Measurements from ENCODE around the gene CHD8. TPM values are rescaled to one million over a fixed set of nuclear protein-coding genes. Genes with fewer than 3 reads are reported as not detected.

Gene CHD8
- total and polyA plus RNA-seq, 2 donors (not counting 3 experiments of a cell fraction or from before 2014, with no cell fraction given): 52.3 to 94.3 TPM

- Histone ChIP-seq H2AFZ (ENCODE audit: low read depth, low read length) (peak within 1 kb of the TSS; percentile 45), H3K4me1 (ENCODE audit: control insufficient read depth, extremely low read depth, insufficient read depth, low read length) (peaks cover 29% of the 10 kb centered on the region), H3K9ac (replicated peaks; ENCODE audit: extremely low read depth, insufficient read depth, low read length) (peak within 1 kb of the TSS; percentile 97), H3K27me3 (ENCODE audit: control insufficient read depth in 2 of 2, insufficient read depth in 2 of 2, low read length in 2 of 2) (no peaks in the 10 kb centered on the region), H3K4me3 (replicated peaks in 1 of 3; ENCODE audit: insufficient read depth in 1 of 3, low read depth in 1 of 3, low read length in 3 of 3) (peak within 1 kb of the TSS; percentile 56 to 68 (median 68)), H3K27ac (ENCODE audit: insufficient read depth, low read depth, low read length) (peak within 1 kb of the TSS; percentile 86), H3K36me3 (ENCODE audit: control insufficient read depth in 2 of 2, extremely low read depth in 1 of 2, insufficient read depth in 2 of 2, low read length in 2 of 2) (peaks cover 9 to 11% of the 10 kb centered on the region in 2 experiments), H3K9me3 (replicated peaks; ENCODE audit: control insufficient read depth, insufficient read depth, low read length) (no peaks in the 10 kb centered on the region), H3K4me2 (ENCODE audit: insufficient read depth, low read length) (peak within 1 kb of the TSS; percentile 81), H4K20me1 (replicated peaks; ENCODE audit: control insufficient read depth, extremely low read depth, insufficient read depth, low read length) (no peaks in the 10 kb centered on the region), H3K9me1 (replicated peaks; ENCODE audit: control insufficient read depth, extremely low read depth, insufficient read depth, low read length) (no peaks in the 10 kb centered on the region), H3K79me2 (ENCODE audit: control insufficient read depth, insufficient read depth, low read length) (peaks cover 47% of the 10 kb centered on the region)
- TF ChIP-seq POLR2A (IDR thresholded peaks at IDR 0.05; ENCODE audit: low read depth, low read length) (peak; percentile 61), POLR2AphosphoS5 (IDR thresholded peaks at IDR 0.05; ENCODE audit: insufficient read depth, low read depth, low read length) (peak; percentile 19), GATA2 (IDR thresholded peaks at IDR 0.05; ENCODE audit: insufficient read depth, insufficient read length, low read depth, low read length) (no peak)
- TF ChIP-seq, protein P1, sequence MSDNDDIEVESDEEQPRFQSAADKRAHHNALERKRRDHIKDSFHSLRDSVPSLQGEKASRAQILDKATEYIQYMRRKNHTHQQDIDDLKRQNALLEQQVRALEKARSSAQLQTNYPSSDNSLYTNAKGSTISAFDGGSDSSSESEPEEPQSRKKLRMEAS (IDR thresholded peaks at IDR 0.05; ENCODE audit: insufficient read depth, insufficient read length): peak; percentile 83
- dilution Hi-C loops (cut with MboI; ENCODE audit: extremely low pct_ligation_motif_present, low sequenced_read_pairs) (no loop called here), intact Hi-C loops (cut with micrococcal nuclease) (loop anchor here (1.0 kb wide), 2 partner anchors 53 to 127 kb away; partner anchors contain the start of gene METTL3)
- CTCF ChIA-PET: interaction anchor here (0.8 to 1.1 kb wide), 4 partner anchors 14 to 110 kb away, joined by 3 to 4 read pairs (median 3); partner anchors contain the start of genes RAB2B and TOX4
- FAIRE-seq: peak; percentile 89
- POLR2A ChIA-PET: interaction anchor here (0.5 to 1.1 kb wide), 4 partner anchors 9 to 129 kb away, joined by 3 to 5 read pairs (median 3); no protein-coding TSS in a partner anchor
- DNase-seq (ENCODE audit: low read depth, low spot score): peak; percentile 98
- TSS peak; percentile 72 for BruUV-seq (replicated peaks)
Measured at GRCh38 chr14:21383848-21384493, 72.0 kb downstream of the CHD8 start, which contains the start of gene SUPT16H. SUPT16H (minus strand) TSS chr14:21384019; CDS start chr14:21383927, 92 bp downstream.

Data from endothelial cell of umbilical vein (primary cell).